Stimulated activated CD8-positive, alpha-beta memory T cell treated with anti-CD3 and anti-CD28 coated beads, Interleukin-2, amount 100 ng/mL, for 48 hours (primary cell): ENCODE measurements around the gene STK32B.
"Not testable (repeated sequence)": the region's sequence is repeated elsewhere in the genome, so short reads cannot be mapped to it uniquely, and the experiment has no call there.

ENCODE experiments used
- DNase-seq, 2 donors: peaks; one replicate each; pipeline ENCODE4 v3.0.0-alpha.2; 2020; ENCODE audit warnings: low read depth in 2 of 2

The STK32B gene

DNA sequence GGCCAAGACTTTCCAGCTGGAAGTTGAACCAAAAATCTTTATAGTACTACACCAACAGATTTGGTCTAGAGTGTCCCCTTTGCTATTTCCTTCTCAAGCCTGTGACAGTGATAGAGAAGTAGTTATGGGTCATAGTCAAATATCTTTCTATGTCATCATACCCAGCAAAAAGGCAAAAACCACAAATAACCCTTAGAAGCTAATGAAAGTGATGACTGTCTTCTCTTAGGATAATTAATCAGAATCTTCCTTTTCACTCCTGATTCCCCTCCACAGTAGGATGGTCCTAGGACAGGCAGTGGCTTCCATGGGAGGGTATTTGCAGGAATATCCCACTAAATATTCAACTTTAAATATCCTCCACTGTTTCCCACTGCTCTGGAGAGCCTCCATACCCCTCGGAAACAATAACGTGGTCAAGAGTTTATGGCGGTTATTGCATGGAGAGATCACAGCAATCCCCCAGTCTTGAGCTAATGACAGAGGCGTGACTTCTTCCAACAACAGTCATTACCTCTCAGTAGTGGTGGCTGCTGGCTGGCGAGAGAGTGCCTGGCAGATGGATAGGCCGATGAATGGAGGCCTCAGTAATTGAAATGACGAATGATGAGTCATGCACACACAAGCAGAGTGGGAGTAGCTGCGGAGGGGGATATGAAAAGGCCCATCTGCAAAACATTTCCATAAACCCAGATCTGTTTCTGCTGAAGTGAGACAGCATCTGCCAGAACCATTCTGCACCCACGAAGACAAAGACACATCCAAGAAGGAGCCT, 154.9 kb downstream of the STK32B start:
- no peak for DNase-seq

DNA sequence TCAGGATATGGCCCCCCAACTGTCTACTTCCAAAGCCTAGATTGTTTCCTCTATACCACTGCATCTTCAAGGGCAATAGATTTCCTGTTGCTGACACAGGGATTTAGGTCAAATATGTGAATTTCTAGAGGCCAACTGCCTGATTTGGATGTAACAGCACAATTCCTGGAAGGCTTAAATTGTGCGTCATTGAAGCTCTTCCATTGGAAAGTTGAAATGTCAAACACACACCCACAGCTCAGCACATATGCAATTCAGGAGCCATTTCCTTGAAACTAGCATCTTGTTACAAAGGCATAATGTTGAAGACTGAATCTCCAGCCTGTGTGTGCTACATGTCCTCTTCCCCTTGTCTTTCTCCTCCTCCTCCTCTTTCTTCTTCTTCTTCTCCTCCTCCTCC, 158.6 kb downstream of the STK32B start:
- no peak for DNase-seq

DNA sequence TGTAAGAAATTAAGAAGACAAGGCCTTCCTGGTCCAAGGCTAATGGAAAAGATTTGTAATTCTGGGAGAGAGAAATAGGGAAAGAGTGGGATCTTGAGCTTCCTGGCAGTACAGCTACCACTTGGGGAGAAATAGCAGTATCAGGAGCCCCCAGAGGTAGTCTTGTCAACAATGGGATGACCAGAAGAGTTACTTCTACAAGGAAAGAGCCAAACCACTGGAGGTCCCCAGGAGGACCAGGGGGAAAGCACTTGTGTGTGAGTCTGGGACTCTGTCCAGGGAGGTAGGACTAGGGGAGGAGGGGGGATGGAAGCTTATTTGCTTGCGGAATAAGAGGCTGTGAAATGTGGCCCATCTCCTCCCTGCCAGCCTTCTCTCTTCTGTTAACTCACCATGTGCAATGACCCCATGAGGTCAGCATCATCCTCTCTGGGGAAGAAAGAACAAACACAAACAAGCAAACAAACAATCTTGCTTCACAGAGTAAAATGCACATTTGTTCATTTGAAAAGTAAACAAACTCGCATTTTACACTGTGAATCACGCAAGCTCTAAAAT, 160.1 kb downstream of the STK32B start:
- DNase-seq, result no peak

DNA sequence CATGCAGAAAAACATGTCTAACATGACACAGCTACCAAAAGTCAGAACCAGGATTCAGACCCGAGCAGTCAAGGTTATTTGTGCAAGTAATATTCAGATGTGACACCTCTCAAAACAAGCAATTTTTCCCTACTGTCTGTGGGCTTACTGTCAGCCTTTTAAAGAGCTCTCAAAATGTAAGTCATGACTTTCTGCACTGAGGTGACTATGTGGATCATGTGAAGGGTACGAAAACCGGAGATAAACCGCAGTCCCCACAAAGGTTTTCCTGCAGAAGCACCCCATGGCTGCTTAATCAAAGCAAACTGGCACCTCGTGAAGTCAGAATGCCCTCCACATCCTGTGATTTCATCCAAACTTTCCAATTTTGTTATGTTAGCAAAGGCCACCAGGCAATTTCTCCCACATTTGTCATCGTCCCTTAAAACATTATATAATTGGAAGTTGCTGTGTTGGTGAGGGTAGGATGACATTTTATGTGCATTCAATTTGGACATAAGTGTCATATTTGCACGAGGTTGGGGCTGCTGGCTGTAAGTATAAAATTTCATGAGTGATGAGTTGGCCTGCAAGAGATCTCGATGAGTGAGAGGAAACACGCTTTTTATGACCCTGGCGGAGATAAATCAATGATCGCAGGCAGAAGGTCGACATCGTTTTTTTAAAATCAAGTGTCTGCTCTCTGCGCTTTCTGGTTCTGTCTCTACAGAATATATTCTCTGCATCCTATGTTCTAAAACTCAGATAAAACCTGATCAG, 161.2 kb downstream of the STK32B start:
- DNase-seq, result no peak

DNA sequence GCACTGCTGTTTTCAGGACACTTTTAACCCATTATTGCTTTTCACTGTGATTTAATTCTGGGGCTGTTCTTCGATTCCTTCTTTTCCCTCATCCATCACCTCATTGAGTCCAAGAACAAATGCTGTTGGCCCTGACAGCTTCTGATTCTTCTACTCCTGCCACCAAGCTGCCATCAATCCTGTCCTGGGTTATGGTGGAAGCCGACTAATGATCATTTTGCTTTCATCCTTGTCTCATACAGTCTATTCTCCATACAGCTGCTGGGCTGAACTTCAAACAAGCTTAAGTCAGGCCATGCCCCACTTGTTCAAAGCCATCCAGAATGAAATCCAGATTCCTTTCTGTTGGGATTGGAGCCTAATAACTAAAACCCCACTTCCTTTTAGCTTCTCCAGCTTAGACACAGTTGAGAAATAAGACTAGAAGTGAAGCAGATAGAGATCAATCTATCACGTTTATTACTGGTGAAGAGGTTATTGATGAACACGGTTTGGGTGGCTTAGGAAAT, 161.9 kb downstream of the STK32B start:
- no peak for DNase-seq

DNA sequence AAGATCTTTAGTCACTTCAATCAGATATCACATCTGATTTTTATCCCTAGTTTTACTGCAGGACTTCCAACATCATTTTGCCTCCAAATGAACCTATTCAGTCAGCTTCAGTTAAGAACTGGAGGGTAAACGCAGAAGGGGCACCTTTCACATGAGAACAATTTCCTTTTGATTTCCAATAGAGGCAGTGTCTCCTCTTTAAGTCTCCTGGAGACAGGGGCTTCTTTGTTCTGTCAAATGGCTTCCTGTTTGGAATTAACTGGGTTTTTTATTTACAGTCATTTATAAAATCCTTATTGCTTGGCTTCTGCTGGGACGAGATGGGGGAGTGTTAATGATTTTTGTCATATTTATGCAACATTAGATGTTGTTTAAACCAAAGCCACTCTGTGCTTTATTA, 164.0 kb downstream of the STK32B start:
- no peak for DNase-seq

DNA sequence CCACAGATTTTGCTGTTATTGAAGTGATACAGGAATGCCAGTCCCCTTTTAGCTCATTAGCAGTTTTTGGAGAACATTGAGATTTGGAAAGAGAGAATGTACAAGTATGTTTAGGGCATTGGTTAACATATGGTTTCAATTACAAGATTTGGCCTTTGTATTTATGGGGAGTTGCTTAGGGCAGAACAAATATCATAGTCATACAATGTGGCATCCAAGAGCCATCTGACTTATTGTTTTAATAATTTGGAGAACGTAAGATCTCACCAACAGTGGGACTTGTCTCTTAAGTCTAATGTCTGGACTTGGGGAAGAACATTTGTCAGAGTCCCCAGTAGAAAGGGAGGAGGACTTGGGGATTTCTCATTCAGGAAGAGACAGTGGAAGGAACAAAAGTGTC, 166.1 kb downstream of the STK32B start:
- no peak for DNase-seq

DNA sequence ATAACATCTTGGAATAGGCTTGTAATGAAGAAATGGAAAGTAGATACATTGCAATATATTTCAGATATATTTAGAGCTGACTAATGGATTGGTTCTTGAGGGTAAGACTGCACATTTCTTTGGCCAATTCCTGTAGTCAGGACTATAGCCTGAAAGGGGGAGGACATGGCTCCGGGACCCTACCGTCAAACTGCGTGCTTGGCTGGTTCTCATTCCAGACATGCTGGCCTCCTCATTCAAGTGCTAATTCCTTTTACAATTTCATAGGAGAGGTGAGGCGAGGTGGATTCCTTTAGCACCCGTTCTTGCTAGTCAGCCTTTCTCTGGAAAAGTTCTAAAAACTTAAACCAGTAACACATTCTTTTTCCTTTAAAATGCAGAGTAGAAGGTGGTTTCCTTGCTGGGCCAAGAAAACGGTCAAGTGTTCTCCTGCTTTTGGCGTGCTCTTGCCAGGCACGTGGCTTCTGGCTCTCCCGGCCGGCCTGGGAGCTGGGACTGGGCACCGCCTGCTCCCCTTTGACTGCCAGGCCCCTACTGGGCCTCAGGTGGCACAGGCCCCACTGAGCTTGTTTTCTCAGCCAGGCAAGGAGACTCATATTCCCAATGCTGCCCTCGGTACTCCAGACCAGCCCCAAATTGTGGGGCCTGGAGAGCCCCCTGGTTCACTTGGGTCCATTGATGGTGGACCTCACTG, 167.2 kb downstream of the STK32B start:
- no peak for DNase-seq

DNA sequence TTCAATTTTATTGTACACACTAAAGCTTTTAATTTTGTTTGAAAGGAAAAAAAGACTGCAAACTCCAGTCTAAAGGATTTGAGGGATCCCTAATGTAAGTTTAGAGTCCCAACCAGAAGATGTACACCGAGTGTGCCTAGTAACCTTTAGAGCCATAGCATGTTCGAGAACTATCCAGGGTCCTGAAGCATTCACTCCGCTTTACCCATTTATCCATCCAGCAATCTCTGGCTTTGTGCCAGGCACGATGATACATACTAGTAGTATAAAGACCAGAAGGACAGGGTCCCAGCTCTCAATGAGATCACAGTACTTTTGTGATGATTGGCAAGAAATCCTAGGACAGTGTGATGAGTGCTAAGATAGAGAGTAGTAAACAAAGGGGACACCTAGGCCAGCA, 168.7 kb downstream of the STK32B start:
- no peak for DNase-seq

DNA sequence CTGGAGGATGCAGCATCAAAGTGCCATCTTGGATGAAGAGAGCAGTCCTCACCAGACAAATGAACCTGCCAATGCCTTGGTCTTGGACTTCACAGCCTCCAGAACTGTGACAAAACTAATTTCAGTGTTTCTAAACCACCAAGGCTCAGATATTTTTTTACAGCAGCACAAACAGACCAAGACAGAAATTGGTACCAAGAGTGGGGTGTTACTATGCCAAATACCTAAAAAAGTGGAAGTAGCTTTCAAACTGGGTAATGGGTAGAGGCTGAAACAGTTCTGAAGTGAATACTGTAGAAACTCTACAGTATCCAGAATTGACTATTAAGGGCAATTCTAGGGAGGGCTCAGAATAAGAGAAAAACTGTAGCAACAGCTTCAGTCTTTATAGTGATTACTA, 170.8 kb downstream of the STK32B start:
- no peak for DNase-seq

DNA sequence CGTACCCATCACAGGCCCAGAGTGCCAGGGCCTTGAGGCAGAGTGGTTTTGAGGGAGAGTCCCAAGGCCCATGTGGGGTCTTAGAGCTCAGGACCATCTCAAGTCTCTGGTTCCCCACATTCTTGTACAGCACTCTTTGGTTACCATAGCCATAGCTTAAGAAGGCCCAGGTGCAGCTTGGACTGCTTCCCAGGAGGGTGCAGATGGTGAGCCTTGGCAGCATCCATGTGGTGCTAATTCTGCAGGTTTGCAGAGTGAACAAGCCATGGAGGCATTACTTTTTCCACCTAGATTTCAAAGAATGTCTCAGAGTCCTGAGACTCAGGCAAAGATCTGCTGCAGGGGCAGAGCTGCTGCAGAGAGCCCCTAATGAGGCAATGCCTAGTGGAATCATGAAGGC, 171.7 kb downstream of the STK32B start:
- DNase-seq, result no peak

DNA sequence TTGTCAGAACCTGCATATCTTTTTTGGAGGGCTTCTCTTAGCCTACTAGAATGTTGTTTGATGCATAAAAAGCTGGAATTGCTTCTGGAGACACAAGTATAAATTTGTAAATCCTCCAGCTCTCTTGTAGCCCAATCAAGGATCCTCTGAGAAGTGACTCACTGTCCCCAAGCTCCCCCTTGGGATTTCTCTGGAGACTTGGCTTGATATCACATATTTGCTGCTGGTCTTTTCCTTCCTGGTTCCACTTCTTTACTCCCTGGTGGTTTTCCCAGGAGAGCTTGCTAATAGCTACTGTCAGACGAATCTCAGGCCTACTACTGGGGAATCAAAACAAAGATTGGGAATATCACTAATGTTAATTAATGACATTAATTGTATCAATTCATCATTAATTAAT, 173.1 kb downstream of the STK32B start:
- DNase-seq, result no peak

DNA sequence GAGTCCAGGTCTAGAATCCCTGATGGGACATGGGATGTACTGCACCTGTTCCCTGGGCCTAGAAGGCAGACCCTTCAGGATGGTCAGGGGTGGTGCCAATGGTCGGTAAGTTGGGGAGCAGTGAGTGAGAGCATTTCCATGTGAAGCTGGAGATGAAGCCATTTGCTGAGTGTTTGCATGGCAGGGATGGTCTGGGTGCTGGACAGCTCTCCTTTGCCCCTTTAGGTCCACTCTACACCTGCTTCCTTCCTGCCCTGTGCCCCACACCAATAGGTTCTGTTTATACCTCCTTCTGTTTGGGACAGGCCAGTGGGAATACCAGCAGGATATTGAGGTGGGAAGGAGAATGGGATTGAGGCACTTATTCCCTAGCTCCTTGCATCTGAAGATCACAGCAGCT, 181.3 kb downstream of the STK32B start:
- DNase-seq, result no peak

DNA sequence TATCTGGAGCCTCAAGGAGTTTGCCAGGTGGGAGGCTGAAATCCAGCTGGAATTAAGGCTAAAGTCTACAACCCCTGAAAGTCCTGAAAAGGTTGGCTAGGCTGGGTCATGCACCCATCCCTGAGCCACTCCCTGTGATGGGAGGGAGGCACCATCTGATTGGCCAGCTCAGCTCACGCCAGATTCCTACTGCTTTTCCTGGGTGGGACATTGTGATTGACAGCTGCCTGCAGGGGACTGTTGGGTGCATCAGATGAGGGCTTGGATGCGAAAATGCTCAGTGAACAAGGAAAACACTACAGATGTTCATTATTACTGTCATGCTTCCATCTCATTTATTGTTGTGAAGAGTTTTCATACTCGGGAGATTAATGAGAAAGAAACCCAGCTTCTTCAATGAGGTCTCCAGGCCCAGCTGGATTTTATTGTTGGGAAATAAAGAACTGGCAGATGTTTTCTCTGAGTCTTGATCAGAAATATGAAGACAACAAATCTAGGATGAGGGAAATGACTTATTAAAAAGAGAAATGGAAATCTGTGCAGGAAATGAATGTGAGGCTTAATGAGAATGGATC, 185.9 kb downstream of the STK32B start:
- no peak for DNase-seq

DNA sequence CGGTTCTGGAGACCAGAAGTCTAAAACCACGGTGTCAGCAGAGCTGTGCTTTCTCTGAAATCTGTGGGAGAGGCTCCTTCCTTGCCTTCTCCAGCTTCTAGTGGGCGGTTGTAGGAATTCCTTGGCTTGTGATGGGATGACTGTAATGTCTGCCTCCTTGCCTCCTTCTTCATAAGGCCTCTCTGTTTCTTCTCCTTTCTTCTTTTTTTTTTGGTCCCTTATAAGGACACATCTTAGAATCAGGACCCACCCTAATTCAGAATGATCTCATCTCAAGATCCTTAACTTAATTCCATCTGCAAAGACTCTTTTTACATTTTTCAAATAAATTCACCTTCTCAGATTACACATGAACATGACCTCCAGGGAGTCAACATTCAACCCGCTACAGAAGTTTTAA, 186.9 kb downstream of the STK32B start:
- no peak for DNase-seq

DNA sequence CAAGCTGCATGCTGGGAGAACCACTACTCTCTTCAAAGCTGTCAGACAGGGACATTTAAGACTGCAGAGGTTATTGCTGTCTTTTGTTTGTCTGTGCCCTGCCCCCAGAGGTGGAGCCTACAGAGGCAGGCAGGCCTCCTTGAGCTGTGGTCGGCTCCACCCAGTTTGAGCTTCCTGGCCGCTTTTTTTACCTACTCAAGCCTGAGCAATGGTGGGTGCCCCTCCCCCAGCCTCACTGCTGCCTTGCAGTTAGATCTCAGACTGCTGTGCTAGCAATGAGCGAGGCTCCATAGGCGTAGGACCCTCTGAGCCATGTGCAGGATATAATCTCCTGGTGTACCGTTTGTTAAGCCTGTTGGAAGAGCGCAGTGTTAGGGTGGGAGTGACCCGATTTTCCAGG, 195.8 kb downstream of the STK32B start:
- DNase-seq, result not testable (repeated sequence)

DNA sequence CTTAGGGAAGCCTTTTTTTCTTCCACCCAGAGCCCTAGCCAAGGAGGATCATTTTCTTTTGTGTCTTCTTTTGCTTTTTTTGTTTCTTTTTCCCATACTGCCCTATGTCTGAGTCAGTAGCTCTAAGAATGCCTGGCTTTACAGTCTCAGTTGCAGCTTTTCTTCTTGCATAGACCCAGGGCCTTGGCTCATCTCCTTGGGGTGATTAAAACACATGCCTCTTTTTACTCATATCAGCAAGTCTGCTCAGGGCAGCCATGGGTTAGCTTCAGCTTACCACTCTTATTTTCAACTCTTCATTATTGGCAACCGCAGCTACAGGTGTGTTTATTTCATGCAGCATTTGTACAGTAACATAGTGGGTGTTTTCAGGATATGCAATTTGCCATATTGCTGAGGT, 196.5 kb downstream of the STK32B start:
- no peak for DNase-seq

DNA sequence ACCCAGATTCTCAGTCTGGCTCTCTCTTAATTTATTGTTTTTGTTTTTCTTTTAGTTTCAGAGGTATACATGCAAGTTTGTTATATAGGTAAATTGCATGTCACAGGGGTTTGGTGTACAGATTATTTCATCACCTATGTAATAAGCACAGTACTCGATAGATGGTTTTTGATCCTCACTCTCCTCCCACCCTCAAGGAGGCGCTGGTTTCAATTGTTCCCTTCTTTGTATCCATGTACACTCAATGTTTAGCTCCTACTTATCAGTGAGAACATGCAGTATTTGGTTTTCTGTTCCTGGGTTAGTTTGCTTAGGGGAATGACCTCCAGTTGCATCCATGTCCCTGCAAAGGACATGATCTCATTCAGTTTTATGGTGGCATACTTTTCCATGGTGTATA, 198.4 kb downstream of the STK32B start:
- no peak for DNase-seq

DNA sequence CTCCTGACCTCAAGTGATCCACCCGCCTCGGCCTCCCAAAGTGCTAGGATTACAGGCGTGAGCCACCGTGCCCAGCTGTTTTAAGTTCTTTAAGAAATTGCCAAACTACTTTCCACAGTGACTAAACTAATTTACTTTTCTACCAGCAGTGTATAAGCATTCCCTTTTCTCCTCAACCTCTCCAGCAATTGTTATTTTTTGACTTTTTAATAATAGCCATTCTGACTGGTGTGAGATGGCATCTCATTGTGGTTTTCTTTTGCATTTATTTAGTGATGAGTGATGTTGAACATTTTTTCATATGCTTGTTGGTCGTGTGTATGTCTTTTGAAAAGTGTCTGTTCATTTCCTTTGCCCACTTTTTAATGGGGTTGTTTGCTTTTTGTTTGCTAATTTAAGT, 199.3 kb downstream of the STK32B start:
- not testable (repeated sequence) for DNase-seq

DNA sequence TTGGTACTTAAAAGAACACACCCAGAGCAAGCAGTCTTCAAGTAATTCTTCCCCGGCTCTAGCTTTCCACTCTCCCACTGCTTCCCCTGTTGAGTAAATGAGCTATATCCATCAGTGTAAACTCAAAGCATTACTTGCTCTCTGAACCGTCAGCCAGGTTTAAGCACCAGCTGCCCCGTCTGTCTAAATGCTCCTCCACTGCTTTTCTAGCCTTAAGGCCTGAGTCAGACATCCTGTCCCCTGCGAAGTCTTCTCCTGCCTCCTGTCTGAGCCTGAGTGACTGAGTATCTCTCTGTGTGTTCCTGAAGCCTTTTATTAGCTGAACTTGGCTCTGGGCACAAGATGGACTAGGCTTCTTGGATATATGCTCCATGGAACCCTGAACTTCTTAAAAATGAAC, 205.1 kb downstream of the STK32B start:
- no peak for DNase-seq

DNA sequence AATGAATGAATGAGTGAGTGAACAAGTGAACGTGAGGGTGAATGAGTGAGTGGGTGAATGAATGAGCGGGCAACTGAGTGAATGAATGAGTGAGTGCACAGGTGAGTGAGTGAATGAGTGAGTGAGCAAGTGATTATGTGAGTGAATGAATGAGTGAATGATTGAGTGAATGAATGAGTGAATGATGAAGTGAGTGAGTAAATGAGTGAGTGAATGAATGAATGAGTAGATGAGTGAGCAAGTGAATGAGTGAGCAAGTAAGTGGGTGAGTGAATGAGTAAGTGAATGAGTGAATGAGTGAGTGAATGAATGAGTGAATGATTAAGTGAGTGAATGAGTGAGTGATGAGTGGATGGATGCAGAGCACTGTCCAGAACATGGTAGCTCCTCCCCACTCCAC, 205.8 kb downstream of the STK32B start:
- no peak for DNase-seq

DNA sequence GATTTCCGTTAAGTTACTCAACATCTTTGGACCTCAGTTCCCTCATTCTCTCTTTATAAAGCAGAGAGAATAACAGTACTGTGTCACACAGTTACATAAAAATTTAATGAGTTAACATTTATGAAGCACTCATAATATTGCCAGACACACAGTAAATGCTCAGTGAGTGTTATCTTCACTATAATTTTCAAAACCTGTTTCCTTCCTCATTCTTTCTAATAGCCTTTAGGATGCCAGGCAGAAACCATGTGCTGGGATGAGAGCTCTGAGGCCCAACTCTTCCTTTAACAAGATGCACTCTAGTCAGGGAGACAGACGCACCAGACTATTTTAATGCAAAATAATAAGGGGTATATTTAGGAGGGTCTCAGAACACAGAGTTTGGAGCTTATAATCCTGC, 208.2 kb downstream of the STK32B start:
- no peak for DNase-seq
